Neuronal stem cell (in vitro differentiated cells): ENCODE measurements around the gene RALB.

Source experiments
- DNase-seq: peaks from one replicate; pipeline ENCODE4 v3.0.0-alpha.2; 2013; ENCODE audit warnings: low spot score
- H2AFZ ChIP-seq: one replicate; pipeline ENCODE4 v1.6.1; 2013; ENCODE audit warnings: mild to moderate bottlenecking, low read length, inconsistent platforms
- H2AK5ac ChIP-seq: 2 replicates; pipeline ENCODE4 v1.6.1; 2013; ENCODE audit warnings: low read depth, mild to moderate bottlenecking, inconsistent platforms, low read length, moderate library complexity, mixed read lengths
- H2BK120ac ChIP-seq: 2 replicates; pipeline ENCODE4 v1.6.1; 2013; ENCODE audit warnings: low read depth, mild to moderate bottlenecking, inconsistent platforms, low read length, moderate library complexity, mixed read lengths
- H2BK12ac ChIP-seq: one replicate; pipeline ENCODE4 v1.6.1; 2013; ENCODE audit warnings: low read length, inconsistent platforms
- H2BK15ac ChIP-seq: 2 replicates; pipeline ENCODE4 v1.6.1; 2013; ENCODE audit warnings: mild to moderate bottlenecking, low read length, inconsistent platforms, mixed read lengths
- H2BK5ac ChIP-seq: one replicate; pipeline ENCODE4 v1.6.1; 2013; ENCODE audit warnings: inconsistent platforms, mild to moderate bottlenecking, low read length, moderate library complexity
- H3K14ac ChIP-seq: one replicate; pipeline ENCODE4 v1.6.1; 2013; ENCODE audit warnings: low read length, inconsistent platforms
- H3K18ac ChIP-seq: 2 replicates; pipeline ENCODE4 v1.6.1; 2013; ENCODE audit warnings: low read length, inconsistent platforms
- H3K23ac ChIP-seq: 2 replicates; pipeline ENCODE4 v1.6.1; 2013; ENCODE audit warnings: low read depth, mild to moderate bottlenecking, mixed read lengths, low read length, inconsistent platforms; ENCODE audit not compliant: poor library complexity
- H3K27ac ChIP-seq: replicated peaks from 3 replicates; pipeline ENCODE4 v1.5.1; 2013; ENCODE audit warnings: low read length, inconsistent platforms
- H3K27me3 ChIP-seq, 3 experiments: 2 replicates each; pipeline ENCODE4 v1.6.1; 2013; ENCODE audit warnings: low read length in 3 of 3, mild to moderate bottlenecking in 2 of 3, inconsistent platforms in 1 of 3, low read depth in 1 of 3, mixed read lengths in 1 of 3, moderate library complexity in 1 of 3; ENCODE audit not compliant: control insufficient read depth in 3 of 3, insufficient read depth in 3 of 3
- H3K36me3 ChIP-seq, 2 donors: replicated peaks in 1 of 2; 2 replicates each; pipeline ENCODE4 v1.6.1; 2013; ENCODE audit warnings: low read length in 2 of 2; ENCODE audit not compliant: control insufficient read depth in 2 of 2, insufficient read depth in 2 of 2
- H3K4ac ChIP-seq: 2 replicates; pipeline ENCODE4 v1.6.1; 2013; ENCODE audit warnings: inconsistent platforms, mild to moderate bottlenecking, low read length, moderate library complexity
- H3K4me1 ChIP-seq, 2 donors: 1 replicate in 1 of 2; 2 replicates in 1 of 2; pipeline ENCODE4 v1.6.1; 2013; ENCODE audit warnings: low read length in 2 of 2, low read depth in 1 of 2; ENCODE audit not compliant: control insufficient read depth in 2 of 2, insufficient read depth in 1 of 2
- H3K4me2 ChIP-seq: one replicate; pipeline ENCODE4 v1.6.1; 2013; ENCODE audit warnings: mild to moderate bottlenecking, low read length, inconsistent platforms; ENCODE audit not compliant: insufficient read depth, poor library complexity, severe bottlenecking
- H3K4me3 ChIP-seq, 2 donors: 2 replicates each; pipeline ENCODE4 v1.5.1; 2013; ENCODE audit warnings: low read length in 2 of 2, mild to moderate bottlenecking in 2 of 2, inconsistent platforms in 1 of 2, moderate library complexity in 1 of 2
- H3K79me1 ChIP-seq: one replicate; pipeline ENCODE4 v1.6.1; 2013; ENCODE audit warnings: low read depth, mild to moderate bottlenecking, inconsistent platforms, low read length, moderate library complexity
- H3K9ac ChIP-seq: one replicate; pipeline ENCODE4 v1.6.1; 2013; ENCODE audit warnings: mild to moderate bottlenecking, low read depth, low read length, inconsistent platforms; ENCODE audit not compliant: poor library complexity
- H3K9me3 ChIP-seq, 2 donors: replicated peaks in 1 of 2; 2 replicates each; pipeline versions ENCODE3 to v1.6.1; 2013; ENCODE audit warnings: low read length in 2 of 2, mild to moderate bottlenecking in 2 of 2, inconsistent platforms in 1 of 2, low read depth in 1 of 2, mixed read lengths in 1 of 2, moderate library complexity in 1 of 2; ENCODE audit not compliant: control insufficient read depth in 2 of 2, insufficient read depth in 1 of 2
- H4K8ac ChIP-seq: one replicate; pipeline ENCODE4 v1.6.1; 2013; ENCODE audit warnings: low read depth, mild to moderate bottlenecking, inconsistent platforms, low read length, moderate library complexity
- H4K91ac ChIP-seq: one replicate; pipeline ENCODE4 v1.6.1; 2013; ENCODE audit warnings: low read length, low read depth, mild to moderate bottlenecking, inconsistent platforms; ENCODE audit not compliant: poor library complexity
- WGBS, 2 donors: extraction: QIAGEN DNeasy Blood & Tissue Kit; methylation state at CpG; one replicate each; pipeline ENCODE4 v1.1.7; 2013; ENCODE audit warnings: missing lambda C conversion rate in 2 of 2, mixed read lengths in 1 of 2; ENCODE audit not compliant: insufficient read length in 2 of 2, insufficient replicate concordance in 1 of 2; ENCODE audit errors: extremely low coverage in 2 of 2; 5-methylcytosine and 5-hydroxymethylcytosine counted together

The RALB gene

DNA sequence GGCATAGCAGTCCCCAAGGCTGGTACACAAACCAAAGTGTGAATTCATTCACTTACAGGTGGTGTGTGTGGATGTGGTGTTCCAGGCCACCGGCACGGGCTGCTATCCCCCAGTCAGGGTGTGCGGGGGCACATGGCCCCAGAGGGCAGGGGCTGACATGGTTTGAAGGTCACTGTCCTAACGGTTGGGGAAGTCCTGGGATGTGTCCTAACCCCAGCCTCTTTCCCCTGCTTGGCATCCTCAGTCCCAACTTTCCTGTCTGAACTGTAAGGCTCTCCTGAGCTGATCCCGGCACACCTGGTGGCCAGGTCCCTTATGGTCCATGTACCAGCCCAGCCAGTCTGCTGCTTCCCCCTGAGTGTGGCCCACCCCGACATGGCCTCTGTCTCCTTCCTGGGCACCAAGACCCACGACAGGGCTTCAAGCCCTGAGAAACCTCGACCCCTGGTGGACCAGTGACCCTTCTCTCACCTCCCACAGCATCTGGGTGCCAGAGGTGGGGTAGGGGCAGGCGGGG lies 27.0 kb upstream of the RALB start:
- Histone ChIP-seq H3K27me3 (peaks cover 0 to 65% (median 8%) of the 10 kb centered on the region in 3 experiments), H3K4ac (no peak overlapping the region), H3K4me2 (no peak overlapping the region), H3K79me1 (peaks cover 6% of the 10 kb centered on the region), H3K36me3 (peaks cover 0 to 10% of the 10 kb centered on the region in 2 donors), H3K9ac (no peak overlapping the region), H4K91ac (no peak overlapping the region), H2AFZ (no peak overlapping the region), H3K9me3 (peaks cover 9 to 14% of the 10 kb centered on the region in 2 donors), H4K8ac (no peak overlapping the region), H3K4me3 (no peak overlapping the region), H3K18ac (no peak overlapping the region), H2BK12ac (peak overlapping the region; percentile 33), H3K27ac (no peak overlapping the region), H3K23ac (peak overlapping the region; percentile 60), H3K4me1 (no peaks in the 10 kb centered on the region), H2AK5ac (peak overlapping the region; percentile 8), H2BK120ac (no peak overlapping the region), H3K14ac (no peak overlapping the region), H2BK15ac (peak overlapping the region; percentile 50), H2BK5ac (peak overlapping the region; percentile 76)
- DNase-seq = no peak
- WGBS, 2 donors = no CpG with 5 or more reads among the region's 9 CpGs

DNA sequence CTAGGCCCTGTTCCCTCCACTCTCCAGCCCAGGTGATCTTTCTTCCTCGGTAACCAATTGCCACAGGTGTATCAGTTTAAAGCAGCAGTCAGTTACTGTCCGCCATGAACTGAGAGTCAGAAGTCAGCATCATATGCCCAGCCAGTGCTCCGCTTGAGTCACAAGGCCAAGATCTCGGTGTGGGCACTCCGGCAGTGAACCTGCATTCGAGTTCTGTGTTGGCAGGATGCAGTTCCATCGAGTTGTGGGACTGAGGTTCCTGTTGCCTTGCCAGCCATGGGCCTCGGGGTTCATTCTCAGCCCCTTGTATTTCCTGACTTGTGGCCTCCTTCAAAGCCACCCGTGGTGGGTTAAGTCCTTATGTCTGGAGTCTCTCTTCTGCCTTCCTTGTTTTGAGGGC lies 26.3 kb upstream of the RALB start:
- no peak overlapping the region for H3K14ac ChIP-seq
- H3K4me2 ChIP-seq = no peak overlapping the region
- no peak overlapping the region for H3K18ac ChIP-seq
- H2BK5ac ChIP-seq = peak overlapping the region; percentile 76
- no peak overlapping the region for H2AFZ ChIP-seq
- H2BK120ac ChIP-seq = peak overlapping the region; percentile 72
- peaks cover 9 to 14% of the 10 kb centered on the region in 2 donors for H3K9me3 ChIP-seq
- no peak overlapping the region for H3K9ac ChIP-seq
- no peak overlapping the region for H4K91ac ChIP-seq
- no peak overlapping the region for H3K4me3 ChIP-seq
- no peak overlapping the region for H2BK12ac ChIP-seq
- H3K23ac ChIP-seq = no peak overlapping the region
- H2BK15ac ChIP-seq = peak overlapping the region; percentile 35
- H3K27me3 ChIP-seq = peaks cover 0 to 71% (median 8%) of the 10 kb centered on the region in 3 experiments
- H3K79me1 ChIP-seq = peaks cover 6% of the 10 kb centered on the region
- no peak overlapping the region for H2AK5ac ChIP-seq
- H3K4me1 ChIP-seq = no peaks in the 10 kb centered on the region
- no peak overlapping the region for H3K27ac ChIP-seq
- peaks cover 0 to 10% of the 10 kb centered on the region in 2 donors for H3K36me3 ChIP-seq
- H4K8ac ChIP-seq = no peak overlapping the region
- no CpG with 5 or more reads among the region's 9 CpGs for WGBS, 2 donors
- H3K4ac ChIP-seq = no peak overlapping the region
- DNase-seq = no peak

DNA sequence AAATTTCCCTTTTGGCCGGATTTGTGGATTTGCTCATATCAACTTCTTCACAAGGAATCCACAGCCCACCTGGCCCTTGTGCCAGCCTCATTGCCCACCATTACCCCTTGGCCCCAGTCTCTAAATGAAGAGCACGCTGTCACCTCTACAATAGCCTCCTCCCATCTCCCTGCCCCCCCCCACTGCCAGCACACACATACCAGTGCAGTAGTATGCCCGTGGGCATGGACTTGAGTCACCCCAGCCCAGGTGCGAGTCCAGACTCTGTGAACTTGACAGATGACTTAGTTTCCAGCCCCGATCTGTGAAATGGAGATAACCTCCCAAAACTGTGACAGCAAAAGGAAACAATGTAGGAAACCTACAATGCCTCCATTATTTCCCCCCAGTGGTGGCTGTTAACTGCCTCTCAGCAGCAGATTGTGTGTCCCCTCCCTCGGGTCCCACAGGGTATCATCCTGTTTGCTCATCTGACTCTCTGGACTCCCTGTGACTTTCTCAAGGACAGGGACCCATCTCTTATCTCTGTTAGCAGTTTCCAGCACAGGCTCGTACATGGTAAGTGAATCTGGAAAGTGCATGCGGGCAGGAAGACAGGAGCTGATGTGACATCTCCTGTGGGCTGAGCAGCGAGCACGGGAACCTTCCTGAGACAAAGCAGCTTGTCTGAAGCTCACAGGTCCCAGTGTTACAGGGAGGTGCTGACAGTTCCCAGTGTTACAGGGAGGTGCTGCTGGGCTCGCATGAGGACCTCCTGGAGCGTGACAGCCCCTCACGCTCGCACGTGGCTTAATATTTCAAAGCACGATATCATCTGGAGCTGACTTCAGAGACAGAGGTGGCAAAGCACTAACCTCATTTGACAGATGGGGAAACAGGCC lies 25.3 kb upstream of the RALB start:
- no peak overlapping the region for H3K23ac ChIP-seq
- peaks cover 4 to 5% of the 10 kb centered on the region in 2 donors for H3K9me3 ChIP-seq
- peak overlapping the region; percentile 38 for H2AK5ac ChIP-seq
- H2BK5ac ChIP-seq = no peak overlapping the region
- peak overlapping the region; percentile 27 for H3K14ac ChIP-seq
- H3K27ac ChIP-seq = no peak overlapping the region
- no CpG with 5 or more reads among the region's 16 CpGs for WGBS, 2 donors
- H4K8ac ChIP-seq = no peak overlapping the region
- peaks cover 0 to 71% (median 8%) of the 10 kb centered on the region in 3 experiments for H3K27me3 ChIP-seq
- no peak overlapping the region for H3K4ac ChIP-seq
- no peak overlapping the region for H4K91ac ChIP-seq
- no peak overlapping the region for H2BK120ac ChIP-seq
- H3K79me1 ChIP-seq = peaks cover 4% of the 10 kb centered on the region
- H2BK15ac ChIP-seq = peak overlapping the region; percentile 35
- H3K4me3 ChIP-seq = no peak overlapping the region
- no peak overlapping the region for H2AFZ ChIP-seq
- H3K18ac ChIP-seq = no peak overlapping the region
- DNase-seq = no peak
- no peak overlapping the region for H3K4me2 ChIP-seq
- no peaks in the 10 kb centered on the region for H3K4me1 ChIP-seq
- H3K9ac ChIP-seq = no peak overlapping the region
- no peak overlapping the region for H2BK12ac ChIP-seq
- peaks cover 0 to 2% of the 10 kb centered on the region in 2 donors for H3K36me3 ChIP-seq

GRCh38 chr2:120228503-120228902 lies 24.1 kb upstream of the RALB start:
- Histone ChIP-seq H3K4me2 (no peak overlapping the region), H3K18ac (no peak overlapping the region), H3K36me3 (no peaks in the 10 kb centered on the region), H2AFZ (no peak overlapping the region), H3K14ac (no peak overlapping the region), H3K27ac (no peak overlapping the region), H2BK15ac (no peak overlapping the region), H2BK120ac (no peak overlapping the region), H3K4me3 (no peak overlapping the region), H4K91ac (no peak overlapping the region), H2BK5ac (no peak overlapping the region), H3K27me3 (peaks cover 0 to 71% (median 8%) of the 10 kb centered on the region in 3 experiments), H2BK12ac (no peak overlapping the region), H4K8ac (no peak overlapping the region), H3K4me1 (no peaks in the 10 kb centered on the region), H3K9me3 (no peaks in the 10 kb centered on the region), H3K4ac (no peak overlapping the region), H2AK5ac (no peak overlapping the region), H3K79me1 (no peaks in the 10 kb centered on the region), H3K9ac (no peak overlapping the region), H3K23ac (no peak overlapping the region)
- no CpG with 5 or more reads among the region's 5 CpGs for WGBS, 2 donors
- DNase-seq = no peak
